KG1 (cell line): ENCODE results near the gene OXSM.
A peak's percentile ranks its signal among the peaks of the same experiment; 100 is the strongest.

Source experiments
- DNase-seq: peaks from one replicate; lab custom pipeline; 2025; lab: John Stamatoyannopoulos, UW

Gene OXSM

GRCh38 chr3:25789596-25790556 lies at the start of gene OXSM:
Gene OXSM, plus strand, starts transcription at chr3:25790090. Its CDS starts 931 bp downstream, at chr3:25791021.
- DNase-seq = peak; percentile 87

DNA sequence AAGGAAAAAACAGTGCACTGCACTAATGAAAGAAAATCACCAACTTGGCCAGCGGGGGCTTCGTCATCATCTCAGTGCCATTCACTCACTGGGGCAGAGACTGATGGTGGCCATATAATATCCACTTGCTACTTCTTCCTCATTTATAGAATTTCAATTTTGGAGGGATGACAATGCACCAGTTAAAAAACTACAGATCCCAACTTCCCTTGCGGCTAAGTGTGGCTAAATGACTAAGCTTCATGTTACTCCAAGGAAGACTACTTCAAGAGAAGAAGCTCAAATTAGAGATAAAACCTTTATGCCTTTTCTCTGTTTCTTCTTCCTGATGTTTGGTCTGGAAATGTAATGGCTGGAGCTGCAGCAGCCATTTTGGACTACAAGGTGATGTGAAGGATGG lies 45.4 kb upstream of the OXSM start:
- DNase-seq = no peak

DNA sequence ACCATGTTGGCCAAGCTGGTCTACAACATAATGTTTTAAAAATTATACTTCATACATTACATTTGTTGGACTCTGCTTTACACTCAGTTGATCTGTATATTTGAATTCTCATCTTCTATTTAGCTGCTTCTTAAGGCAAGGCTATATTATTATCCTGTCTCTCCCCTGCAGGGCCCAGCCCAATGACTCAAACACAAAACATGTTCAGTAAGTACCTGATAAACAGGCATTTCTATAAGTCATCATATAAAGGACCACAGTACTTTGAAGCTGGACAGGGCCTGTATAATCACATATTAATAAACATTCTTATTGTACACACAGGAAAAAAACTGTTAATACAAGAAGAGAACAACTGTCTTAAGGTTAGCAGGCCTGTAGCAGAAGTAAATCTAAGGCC lies 42.9 kb upstream of the OXSM start:
- DNase-seq = no peak

GRCh38 chr3:25748189-25748588 lies 41.7 kb upstream of the OXSM start:
- DNase-seq = no peak

GRCh38 chr3:25749031-25749581 lies 40.8 kb upstream of the OXSM start:
- no peak for DNase-seq

- no peak for DNase-seq
Measured at GRCh38 chr3:25751048-25751447, 38.8 kb upstream of the OXSM start.

GRCh38 chr3:25751725-25752124 lies 38.2 kb upstream of the OXSM start:
- DNase-seq = no peak

- DNase-seq = no peak
Measured at GRCh38 chr3:25768851-25769250, 21.0 kb upstream of the OXSM start.

DNA sequence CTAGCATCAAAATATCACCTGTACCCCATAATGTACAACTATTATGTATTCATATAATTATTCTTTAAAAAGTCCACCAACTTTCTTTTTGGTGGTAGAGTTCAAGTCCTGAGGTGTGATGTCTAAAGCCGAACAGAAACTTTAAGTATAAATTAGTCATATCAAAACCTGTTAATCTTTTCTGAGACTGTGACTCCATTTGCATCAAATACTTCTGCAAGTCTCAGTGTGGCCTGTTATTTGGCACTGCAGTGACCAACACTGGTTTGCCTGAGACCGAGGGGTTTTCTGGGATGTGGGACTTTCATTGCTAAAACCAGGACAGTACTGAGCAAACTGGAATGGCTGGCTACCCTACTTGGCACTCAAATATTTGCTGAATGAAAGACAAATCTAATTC lies 14.0 kb upstream of the OXSM start:
- no peak for DNase-seq

GRCh38 chr3:25780618-25781017 lies 9.3 kb upstream of the OXSM start:
- DNase-seq = no peak

GRCh38 chr3:25781145-25781757 lies 8.6 kb upstream of the OXSM start:
- no peak for DNase-seq

DNA sequence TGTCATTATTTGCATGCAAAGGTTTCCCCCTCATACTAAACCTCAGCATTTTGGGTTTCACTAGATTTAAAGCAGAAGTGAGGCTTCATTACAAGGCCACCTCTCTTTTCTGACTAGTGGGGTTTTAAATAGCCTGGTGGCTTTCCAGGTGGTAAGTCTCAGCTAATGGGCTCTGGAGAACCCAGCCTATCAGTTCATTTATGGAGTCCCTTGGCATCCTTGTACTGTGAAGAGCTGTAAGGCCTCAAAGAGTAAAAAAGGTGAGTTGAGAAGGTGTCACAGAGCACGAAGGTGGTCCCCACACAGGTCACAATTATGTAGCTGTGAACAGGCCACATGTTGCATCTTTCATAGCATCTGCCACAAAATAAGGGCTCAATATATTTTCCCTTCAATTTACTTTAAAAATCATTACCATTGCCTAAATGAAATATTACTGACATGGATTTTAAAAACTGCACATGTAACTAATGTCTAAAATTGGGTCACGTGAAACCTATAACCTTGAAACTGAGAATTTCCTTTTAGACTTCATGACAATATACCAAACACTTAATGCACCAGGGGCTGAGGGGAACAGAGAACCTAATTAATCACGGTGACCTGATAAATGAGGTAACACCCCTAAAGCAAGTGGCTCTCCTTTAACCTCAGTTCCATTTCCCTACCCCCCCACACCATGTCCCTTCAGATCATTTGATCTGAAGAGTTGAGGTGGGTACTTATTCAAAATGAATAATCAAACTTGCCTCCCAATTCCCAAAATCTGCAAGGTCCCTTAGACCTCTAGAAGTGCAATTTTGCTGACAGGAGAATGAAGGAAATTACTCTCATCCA lies 7.9 kb upstream of the OXSM start:
- no peak for DNase-seq

GRCh38 chr3:25782636-25782937 lies 7.3 kb upstream of the OXSM start:
- no peak for DNase-seq

DNA sequence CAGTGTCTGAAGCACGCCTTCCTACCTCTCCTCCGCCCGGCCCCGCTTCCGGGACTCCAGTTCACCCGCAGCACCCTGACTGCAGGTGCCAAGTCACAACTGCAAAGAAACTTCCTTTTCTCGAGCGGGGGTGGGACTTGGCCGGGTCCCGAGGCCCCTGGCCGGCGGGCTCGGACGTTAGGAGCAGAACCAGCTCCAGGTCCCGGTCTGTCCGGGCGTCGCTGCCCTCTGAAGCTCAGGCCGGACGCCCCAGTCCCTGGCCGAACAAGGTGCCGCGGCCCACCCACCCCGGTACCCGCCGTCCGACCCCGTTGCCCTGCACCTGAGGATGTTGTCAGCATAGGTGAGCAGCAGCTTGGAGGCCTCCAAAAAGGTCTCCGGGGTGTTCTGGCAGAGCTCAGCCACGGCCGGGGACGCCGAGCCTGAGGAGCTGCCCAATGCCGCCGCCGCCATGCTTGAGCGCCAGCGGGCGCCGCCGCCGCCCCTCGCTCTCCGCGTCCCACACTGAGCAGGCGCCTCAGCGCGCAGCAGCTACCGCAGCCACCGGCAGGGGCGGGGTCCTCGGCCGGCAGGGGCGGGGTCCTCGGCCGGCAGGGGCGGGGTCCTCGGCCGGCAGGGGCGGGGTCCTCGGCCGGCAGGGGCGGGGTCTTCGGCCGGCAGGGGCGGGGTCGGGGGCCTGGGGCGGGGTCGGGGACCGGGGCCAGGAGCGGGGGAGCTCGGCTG lies 6.8 kb upstream of the OXSM start, which contains the start of gene NGLY1:
TSS of gene NGLY1 (minus strand) at position 506 of the 723 bp plus-strand sequence. CDS start at position 453, 53 bp downstream.
- DNase-seq = peak; percentile 54

- DNase-seq = no peak
Measured at GRCh38 chr3:25783661-25784512, 6.0 kb upstream of the OXSM start.

DNA sequence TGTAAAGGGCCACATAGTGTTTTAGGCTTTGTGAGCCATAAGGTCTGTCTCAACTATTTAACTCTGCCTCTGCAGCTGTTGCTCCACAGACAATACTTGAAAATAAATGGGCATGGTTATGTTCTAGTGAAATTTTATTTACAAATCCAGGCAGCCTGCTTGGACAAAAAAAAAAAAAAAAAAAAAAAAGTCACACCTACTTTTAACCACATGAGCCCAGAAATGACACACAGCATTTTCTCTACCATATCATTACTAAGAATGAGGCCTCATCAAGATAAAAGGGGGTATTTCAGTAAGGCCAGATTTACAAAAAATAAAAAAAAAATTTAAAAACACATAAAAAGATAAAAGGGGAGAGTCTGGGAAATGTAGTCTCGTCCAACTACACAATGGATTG lies 4.9 kb upstream of the OXSM start:
- DNase-seq = no peak

- no peak for DNase-seq
Measured at GRCh38 chr3:25785826-25786225, 4.1 kb upstream of the OXSM start.

DNA sequence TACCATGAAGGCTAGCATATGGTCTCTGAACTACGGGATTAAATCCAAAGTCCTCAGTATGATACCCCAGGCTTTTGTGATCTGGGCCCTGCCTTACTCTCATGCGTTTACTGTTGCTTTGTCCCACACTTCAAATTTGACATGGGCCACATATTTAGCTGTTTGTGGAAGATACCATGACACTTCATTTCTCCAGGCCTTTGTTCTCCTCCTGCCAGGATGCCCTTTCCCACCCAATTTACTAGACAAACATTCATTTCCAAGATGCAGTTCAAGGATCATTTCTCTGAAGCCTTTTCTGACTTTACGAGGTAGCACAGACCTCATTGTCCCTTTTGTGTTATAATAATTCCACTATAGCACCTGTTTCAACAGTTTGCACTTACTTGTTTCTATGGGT lies 2.2 kb upstream of the OXSM start:
- no peak for DNase-seq

DNA sequence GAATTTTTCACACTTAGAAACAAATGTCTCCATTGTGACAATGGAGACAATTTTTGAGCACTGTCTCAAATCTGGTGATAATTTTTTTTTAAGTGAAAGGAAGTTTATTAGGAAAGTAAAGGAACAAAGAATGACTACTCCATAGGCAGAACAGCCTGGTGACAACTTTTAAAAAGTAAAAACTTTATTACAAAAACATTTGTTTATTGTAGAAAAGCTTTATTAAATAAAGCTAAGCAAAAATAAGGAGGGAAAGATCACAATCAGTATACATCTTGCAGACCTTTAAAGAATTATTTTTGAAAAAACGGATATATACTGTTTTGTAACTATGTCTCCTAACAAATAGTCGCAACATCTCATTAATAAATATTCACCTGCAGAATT lies 688 bp upstream of the OXSM start:
- DNase-seq = no peak

DNA sequence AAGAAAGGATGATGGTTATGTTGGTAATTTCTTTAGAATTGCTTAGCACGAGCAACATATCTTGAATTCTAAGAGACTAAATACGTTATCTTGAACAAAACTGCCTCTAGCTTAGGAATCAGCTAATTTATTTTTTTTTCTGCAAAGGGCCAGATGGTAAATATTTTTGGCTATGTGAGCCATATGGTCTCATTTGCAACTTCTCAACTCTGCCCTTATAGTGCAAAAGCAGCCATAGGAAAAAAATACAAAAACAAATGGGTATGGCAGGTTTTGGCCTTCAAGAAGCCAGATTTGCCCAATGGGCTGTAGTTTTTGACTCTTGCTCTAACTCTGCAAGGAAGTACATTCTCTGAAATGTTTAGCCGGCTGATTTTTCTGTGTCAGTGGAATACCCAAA lies 11.9 kb downstream of the OXSM start:
- no peak for DNase-seq

DNA sequence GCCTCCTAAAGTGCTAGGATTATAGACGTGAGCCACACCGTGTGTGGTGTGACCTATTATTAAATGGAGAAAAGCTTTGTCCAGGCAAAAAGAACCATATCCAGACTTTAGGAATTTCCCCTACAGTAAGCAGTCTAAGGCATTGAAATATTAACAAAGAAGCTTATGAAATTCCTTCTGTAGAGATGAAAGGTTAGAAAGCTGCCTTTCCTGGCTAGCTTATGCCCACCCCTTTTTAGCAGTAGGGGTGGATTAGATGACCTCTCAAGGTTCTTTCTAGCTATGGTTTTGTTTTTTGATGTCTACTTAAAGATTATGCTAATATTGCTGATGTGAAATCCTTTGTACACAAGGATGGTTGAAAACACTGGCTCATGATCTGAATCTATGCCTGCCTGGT lies 13.9 kb downstream of the OXSM start:
- no peak for DNase-seq
